PC-9 (cell line): ENCODE data around the gene PPP2R5B. TPM values are rescaled to one million over a fixed set of nuclear protein-coding genes. Genes with fewer than 3 reads are reported as not detected.

Source experiments
- BruUV-seq: library from RNA; stranded (reverse); fragments of 400-500 nt; replicated peaks from 2 replicates; lab custom pipeline; 2021; lab: Mats Ljungman, UMichigan
- CTCF ChIA-PET: fragments of 300-600 bp; sonication (Branson Sonifier 250); formaldehyde crosslinking; loops from one replicate; lab custom pipeline; 2022; ENCODE audit warnings: antibody characterized with exemption; lab: Charles Lee
- POLR2A ChIA-PET: fragments of 300-600 bp; sonication (Branson Sonifier 250); formaldehyde crosslinking; loops from one replicate; lab custom pipeline; 2022; ENCODE audit warnings: antibody characterized with exemption; ENCODE audit not compliant: unreplicated experiment; lab: Charles Lee
- DNase-seq, 2 experiments: peaks; one replicate each; pipeline versions ENCODE4 v3.0.0 to v3.0.0-alpha.2; 2015 to 2022; ENCODE audit warnings: mixed read lengths in 1 of 2
- H2AFZ ChIP-seq: fragments of 200-600 bp; sonication (generic); 2 replicates; pipeline ENCODE4 v1.8.1; 2017; ENCODE audit warnings: antibody characterized with exemption
- H3F3A ChIP-seq: fragments of 200-600 bp; sonication (generic); 2 replicates; pipeline ENCODE4 v1.8.1; 2017; ENCODE audit warnings: antibody characterized with exemption, mild to moderate bottlenecking, low read depth; ENCODE audit not compliant: insufficient read depth
- H3K27ac ChIP-seq: fragments of 200-600 bp; sonication (generic); 2 replicates; pipeline ENCODE4 v1.6.1; 2016; ENCODE audit warnings: mixed run types
- H3K27me3 ChIP-seq: fragments of 200-600 bp; sonication (generic); 2 replicates; pipeline ENCODE4 v1.6.1; 2016; ENCODE audit warnings: low read depth, mixed run types; ENCODE audit not compliant: insufficient read depth
- H3K36me3 ChIP-seq: fragments of 200-600 bp; sonication (generic); 2 replicates; pipeline ENCODE4 v1.6.1; 2016; ENCODE audit warnings: low read depth, mixed run types
- H3K4me1 ChIP-seq: fragments of 200-600 bp; sonication (generic); replicated peaks from 2 replicates; pipeline ENCODE4 v1.6.1; 2016; ENCODE audit warnings: mixed run types; ENCODE audit not compliant: insufficient read depth
- H3K4me2 ChIP-seq: fragments of 200-600 bp; sonication (generic); 2 replicates; pipeline ENCODE4 v1.6.1; 2017; ENCODE audit warnings: mixed run types
- H3K4me3 ChIP-seq: fragments of 200-600 bp; sonication (generic); 2 replicates; pipeline ENCODE4 v1.6.1; 2016; ENCODE audit warnings: mixed run types
- H3K79me2 ChIP-seq: fragments of 200-600 bp; sonication (generic); 2 replicates; pipeline ENCODE4 v1.6.1; 2017; ENCODE audit warnings: low read depth, mixed run types
- H3K9me2 ChIP-seq: fragments of 200-600 bp; sonication (generic); 2 replicates; pipeline ENCODE4 v1.8.1; 2017; ENCODE audit warnings: mild to moderate bottlenecking; ENCODE audit not compliant: insufficient read depth
- H3K9me3 ChIP-seq: fragments of 200-600 bp; sonication (generic); 2 replicates; pipeline ENCODE4 v1.8.1; 2016; ENCODE audit warnings: low read depth; ENCODE audit not compliant: insufficient read depth
- H4K20me1 ChIP-seq: fragments of 200-600 bp; sonication (generic); 2 replicates; pipeline ENCODE4 v1.8.1; 2017; ENCODE audit not compliant: insufficient read depth
- EZH2 ChIP-seq: fragments of 200-600 bp; sonication (generic); IDR thresholded peaks from 2 replicates; pipeline ENCODE4 v1.8.0; 2017; ENCODE audit warnings: antibody characterized with exemption, low read depth
- intact Hi-C: fragments of 100-400 bp; cut with micrococcal nuclease; formaldehyde crosslinking; loops from one replicate; pipeline ENCODE4 v1.10.0; 2022; ENCODE audit not compliant: unreplicated experiment
- total RNA-seq: library from RNA; stranded (reverse); gene quantifications from 2 replicates; pipeline ENCODE4 v1.2.3, GENCODE V29; 2021
- TF ChIP-seq, protein P1 (sequence below): fragments of 200-600 bp; sonication (generic); conservative IDR thresholded peaks from 2 replicates; pipeline ENCODE4 v1.6.1; 2017; ENCODE audit warnings: mixed run types, antibody characterized with exemption, mild to moderate bottlenecking, moderate library complexity

Gene PPP2R5B
- total RNA-seq, 1 experiment from 2014 or later: 13.7 TPM

DNA sequence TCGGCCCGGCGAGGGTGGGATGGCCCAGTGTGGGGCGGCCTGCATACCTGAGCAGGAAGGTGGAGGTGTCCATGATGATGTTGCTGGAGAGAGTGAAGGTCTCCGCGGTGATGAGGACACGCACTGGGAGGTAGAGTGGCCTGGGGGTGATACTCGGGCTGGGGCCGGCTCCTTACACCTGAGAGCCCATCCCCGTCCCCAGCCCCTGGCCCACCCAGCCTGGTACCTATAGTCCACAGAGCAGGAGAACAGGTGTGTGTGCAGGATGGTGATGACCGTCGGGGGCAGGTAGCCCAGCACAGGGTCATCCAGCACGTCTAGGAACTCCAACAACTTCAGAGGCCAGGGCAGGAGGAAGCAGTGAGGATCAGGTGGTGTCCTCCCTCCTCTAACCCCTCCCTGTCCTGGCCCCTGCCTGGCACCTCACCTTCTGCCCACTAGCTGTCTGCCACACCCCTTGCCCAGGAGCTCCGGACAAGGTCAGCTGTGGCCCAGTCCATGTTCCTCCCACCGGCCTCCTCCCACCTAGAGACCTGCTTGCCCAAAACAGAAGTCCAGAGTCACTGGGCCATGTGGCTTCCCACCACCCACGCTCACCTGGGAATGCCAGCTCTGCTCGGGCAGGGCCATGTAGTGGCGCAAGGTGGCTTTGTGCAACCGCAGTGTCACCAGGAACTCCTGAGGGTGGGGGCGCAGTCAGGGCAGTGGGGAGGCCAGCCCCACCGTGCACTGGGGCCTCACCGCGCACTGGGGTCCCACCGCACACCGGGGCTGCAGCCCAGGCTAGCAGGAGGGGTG lies 18.8 kb upstream of the PPP2R5B start:
- TF ChIP-seq EZH2: no peak
- TF ChIP-seq, protein P1, sequence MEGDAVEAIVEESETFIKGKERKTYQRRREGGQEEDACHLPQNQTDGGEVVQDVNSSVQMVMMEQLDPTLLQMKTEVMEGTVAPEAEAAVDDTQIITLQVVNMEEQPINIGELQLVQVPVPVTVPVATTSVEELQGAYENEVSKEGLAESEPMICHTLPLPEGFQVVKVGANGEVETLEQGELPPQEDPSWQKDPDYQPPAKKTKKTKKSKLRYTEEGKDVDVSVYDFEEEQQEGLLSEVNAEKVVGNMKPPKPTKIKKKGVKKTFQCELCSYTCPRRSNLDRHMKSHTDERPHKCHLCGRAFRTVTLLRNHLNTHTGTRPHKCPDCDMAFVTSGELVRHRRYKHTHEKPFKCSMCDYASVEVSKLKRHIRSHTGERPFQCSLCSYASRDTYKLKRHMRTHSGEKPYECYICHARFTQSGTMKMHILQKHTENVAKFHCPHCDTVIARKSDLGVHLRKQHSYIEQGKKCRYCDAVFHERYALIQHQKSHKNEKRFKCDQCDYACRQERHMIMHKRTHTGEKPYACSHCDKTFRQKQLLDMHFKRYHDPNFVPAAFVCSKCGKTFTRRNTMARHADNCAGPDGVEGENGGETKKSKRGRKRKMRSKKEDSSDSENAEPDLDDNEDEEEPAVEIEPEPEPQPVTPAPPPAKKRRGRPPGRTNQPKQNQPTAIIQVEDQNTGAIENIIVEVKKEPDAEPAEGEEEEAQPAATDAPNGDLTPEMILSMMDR: no peak
- Histone ChIP-seq H3K27me3 (no peaks in the 10 kb centered on the region), H4K20me1 (no peaks in the 10 kb centered on the region; the same call in 1 of the 2 replicates), H3K4me1 (no peaks in the 10 kb centered on the region), H3K4me3 (no peak overlapping the region), H3K27ac (no peak overlapping the region), H2AFZ (no peak overlapping the region), H3K9me3 (no peaks in the 10 kb centered on the region), H3K36me3 (peaks cover 20% of the 10 kb centered on the region), H3K4me2 (no peak overlapping the region), H3F3A (no peaks in the 10 kb centered on the region), H3K9me2 (no peaks in the 10 kb centered on the region), H3K79me2 (no peaks in the 10 kb centered on the region)
- CTCF ChIA-PET: no interaction called here
- no peak for DNase-seq
- intact Hi-C loops: no loop called here
- BruUV-seq: no TSS peak
- POLR2A ChIA-PET: no interaction called here

DNA sequence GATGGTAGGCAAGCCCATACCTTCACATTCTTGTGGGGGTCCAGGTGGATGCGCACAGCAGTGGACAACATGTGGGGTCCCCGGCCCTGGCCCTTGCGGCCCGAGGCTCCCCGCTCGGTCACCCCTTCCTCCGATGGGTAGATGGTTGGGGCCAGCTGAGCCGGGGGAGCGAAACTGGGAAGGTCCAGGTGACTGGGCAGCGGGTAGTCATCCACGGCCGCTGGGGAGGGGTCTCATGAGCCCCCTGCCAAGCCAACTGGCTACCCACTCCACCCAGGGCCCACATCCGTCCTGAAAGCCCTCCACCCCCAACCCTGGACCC lies 18.2 kb upstream of the PPP2R5B start:
- no TSS peak for BruUV-seq
- POLR2A ChIA-PET: no interaction called here
- CTCF ChIA-PET: no interaction called here

DNA sequence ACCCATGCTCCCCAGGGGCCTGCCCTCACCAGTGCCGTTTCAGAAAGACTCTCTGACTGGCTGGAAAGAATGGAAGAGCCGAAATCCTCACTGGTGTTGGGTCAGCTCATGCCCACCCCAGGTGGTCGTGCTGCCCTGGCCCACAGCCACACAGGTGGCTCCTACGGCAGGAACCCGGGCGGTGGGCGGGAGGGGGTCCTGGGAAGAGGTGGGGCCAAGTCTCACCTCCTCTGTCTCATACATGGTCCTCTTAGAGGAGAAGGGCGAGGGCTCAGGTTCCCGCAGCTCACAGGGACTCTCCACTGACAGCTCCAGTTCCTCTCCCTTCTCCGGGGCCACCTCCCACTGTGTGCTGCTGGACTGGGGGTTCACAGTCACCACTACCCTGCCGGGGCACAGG lies 15.7 kb upstream of the PPP2R5B start:
- no peaks in the 10 kb centered on the region for H3K27me3 ChIP-seq
- intact Hi-C loops: no loop called here
- H2AFZ ChIP-seq: no peak overlapping the region
- H3K27ac ChIP-seq: no peak overlapping the region
- no peaks in the 10 kb centered on the region for H3K9me3 ChIP-seq
- no peaks in the 10 kb centered on the region for H4K20me1 ChIP-seq
- H3K4me1 ChIP-seq: no peaks in the 10 kb centered on the region
- peaks cover 29% of the 10 kb centered on the region for H3K36me3 ChIP-seq
- no peaks in the 10 kb centered on the region for H3F3A ChIP-seq
- ChIA-PET POLR2A (interaction anchor here (0.6 kb wide), 1 partner anchor 1906 kb away, joined by 6 read pairs; no protein-coding TSS in a partner anchor), CTCF (no interaction called here)
- no peak overlapping the region for H3K4me2 ChIP-seq
- H3K79me2 ChIP-seq: no peaks in the 10 kb centered on the region
- DNase-seq: no peak
- TF ChIP-seq EZH2: no peak
- TF ChIP-seq, protein P1: no peak
- no TSS peak for BruUV-seq
- no peak overlapping the region for H3K4me3 ChIP-seq
- no peaks in the 10 kb centered on the region for H3K9me2 ChIP-seq

More for the DNA sequence above, 18.2 kb upstream of the PPP2R5B start:
- no peaks in the 10 kb centered on the region for H3F3A ChIP-seq
- H3K27me3 ChIP-seq: no peaks in the 10 kb centered on the region
- no peak for DNase-seq
- intact Hi-C loops: no loop called here
- no peaks in the 10 kb centered on the region for H3K79me2 ChIP-seq
- no peak overlapping the region for H3K4me3 ChIP-seq
- no peak overlapping the region for H3K27ac ChIP-seq
- H2AFZ ChIP-seq: no peak overlapping the region
- H3K4me2 ChIP-seq: no peak overlapping the region
- peaks cover 24% of the 10 kb centered on the region for H3K36me3 ChIP-seq
- TF ChIP-seq, protein P1: no peak
- TF ChIP-seq EZH2: no peak
- H4K20me1 ChIP-seq: no peaks in the 10 kb centered on the region
- H3K9me2 ChIP-seq: no peaks in the 10 kb centered on the region
- H3K9me3 ChIP-seq: no peaks in the 10 kb centered on the region
- H3K4me1 ChIP-seq: no peaks in the 10 kb centered on the region
